Measurements from ENCODE around the gene ATP7B. TPM values are rescaled to one million over a fixed set of nuclear protein-coding genes. Genes with fewer than 3 reads are reported as not detected.

The ATP7B gene
- total and polyA plus RNA-seq, 8 donors, result 2.0 to 6.0 (median 2.6) TPM

DNA sequence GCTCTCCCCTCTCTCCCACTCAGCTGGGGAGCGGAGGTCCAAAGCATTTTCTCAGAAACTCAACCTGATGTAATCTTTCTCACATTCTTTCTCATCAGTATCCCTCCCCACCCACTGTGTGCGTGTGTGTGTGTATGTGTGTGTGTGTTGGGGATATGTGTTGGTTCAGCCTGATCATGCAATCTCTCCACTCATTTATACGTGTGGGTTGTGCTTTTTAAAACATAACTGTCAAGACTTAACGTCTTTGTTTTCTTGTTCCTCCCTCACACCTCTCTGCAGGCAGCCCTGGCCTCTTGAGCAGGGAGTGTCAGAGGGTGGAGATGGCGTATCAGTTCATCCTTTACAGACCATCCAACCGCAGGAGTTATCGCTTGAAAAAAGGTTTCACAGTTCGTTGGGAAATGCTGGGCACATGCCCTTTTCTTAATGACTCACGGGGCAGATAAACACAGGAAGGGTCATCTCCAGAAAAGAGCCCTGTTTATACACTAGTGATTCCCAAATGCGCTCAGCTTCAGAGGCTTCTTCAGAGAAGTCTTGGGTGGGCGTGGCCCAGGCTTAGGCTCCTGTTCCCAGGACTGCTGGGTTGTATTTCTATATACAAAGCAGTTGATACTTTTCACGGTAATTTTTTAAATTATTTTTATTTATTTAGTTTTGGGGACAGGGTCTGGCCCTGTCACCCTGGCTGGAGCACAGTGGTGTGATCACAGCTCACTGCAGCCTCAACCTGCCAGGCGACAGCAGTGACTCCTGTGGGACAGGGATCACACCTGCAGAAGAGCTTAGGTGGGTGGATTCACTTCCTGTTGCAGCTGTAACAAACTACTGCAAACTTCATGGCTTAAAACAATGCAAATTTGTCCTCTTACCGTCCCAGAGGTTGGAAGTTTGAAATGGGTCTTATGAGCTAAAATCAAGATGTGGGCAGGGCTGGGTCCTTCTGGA is 89.2 kb downstream of the ATP7B start:
- Histone ChIP-seq H3K9me3 (no peaks in the 10 kb centered on the region), H3K36me3 (no peaks in the 10 kb centered on the region), H3K4me1 (no peaks in the 10 kb centered on the region), H3K27ac (no peak overlapping the region), H3K4me3 (no peak overlapping the region), H3K27me3 (no peaks in the 10 kb centered on the region)
- intact Hi-C loops (cut with DNase I), result no loop called here
- TF ChIP-seq, protein P1, sequence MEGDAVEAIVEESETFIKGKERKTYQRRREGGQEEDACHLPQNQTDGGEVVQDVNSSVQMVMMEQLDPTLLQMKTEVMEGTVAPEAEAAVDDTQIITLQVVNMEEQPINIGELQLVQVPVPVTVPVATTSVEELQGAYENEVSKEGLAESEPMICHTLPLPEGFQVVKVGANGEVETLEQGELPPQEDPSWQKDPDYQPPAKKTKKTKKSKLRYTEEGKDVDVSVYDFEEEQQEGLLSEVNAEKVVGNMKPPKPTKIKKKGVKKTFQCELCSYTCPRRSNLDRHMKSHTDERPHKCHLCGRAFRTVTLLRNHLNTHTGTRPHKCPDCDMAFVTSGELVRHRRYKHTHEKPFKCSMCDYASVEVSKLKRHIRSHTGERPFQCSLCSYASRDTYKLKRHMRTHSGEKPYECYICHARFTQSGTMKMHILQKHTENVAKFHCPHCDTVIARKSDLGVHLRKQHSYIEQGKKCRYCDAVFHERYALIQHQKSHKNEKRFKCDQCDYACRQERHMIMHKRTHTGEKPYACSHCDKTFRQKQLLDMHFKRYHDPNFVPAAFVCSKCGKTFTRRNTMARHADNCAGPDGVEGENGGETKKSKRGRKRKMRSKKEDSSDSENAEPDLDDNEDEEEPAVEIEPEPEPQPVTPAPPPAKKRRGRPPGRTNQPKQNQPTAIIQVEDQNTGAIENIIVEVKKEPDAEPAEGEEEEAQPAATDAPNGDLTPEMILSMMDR (IDR thresholded peaks at IDR 0.05), result no peak
- 86 to 87% methylated on average over 14 of the region's 14 CpGs for WGBS, 2 donors
- FAIRE-seq, result no peak
- peak in 1 of 6 donors; percentile 7 for DNase-seq
- ATAC-seq, result no peak

DNA sequence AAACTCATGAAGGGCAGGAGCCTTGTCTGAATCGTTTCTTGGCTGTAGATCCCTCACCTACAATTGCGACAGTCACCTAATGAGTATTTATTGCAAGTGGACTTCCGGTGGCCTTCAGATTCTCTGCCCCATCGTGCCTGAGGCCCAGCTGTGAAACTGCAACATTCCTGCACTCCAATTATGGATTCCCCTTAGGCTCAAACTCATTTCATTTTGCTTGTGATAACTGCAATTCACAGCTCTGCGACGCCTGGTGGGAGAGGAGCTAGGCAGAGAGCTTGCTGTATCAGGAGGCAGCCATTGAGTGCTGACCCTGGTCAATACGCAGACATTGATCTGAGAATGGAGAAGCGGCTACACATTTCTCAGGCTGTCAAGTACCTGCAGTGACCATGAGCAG is 90.5 kb downstream of the ATP7B start:
- Histone ChIP-seq H3K4me1 (no peaks in the 10 kb centered on the region), H3K36me3 (no peaks in the 10 kb centered on the region), H3K27me3 (no peaks in the 10 kb centered on the region), H3K27ac (no peak overlapping the region), H3K4me3 (no peak overlapping the region), H3K9me3 (no peaks in the 10 kb centered on the region)
- 79 to 82% methylated on average over 8 of the region's 8 CpGs for WGBS, 2 donors
- TF ChIP-seq, protein P1 (IDR thresholded peaks at IDR 0.05), result no peak
- ATAC-seq (no peak), FAIRE-seq (no peak), DNase-seq (peak in 1 of 6 donors; percentile 3)
- intact Hi-C loops (cut with DNase I), result no loop called here

DNA sequence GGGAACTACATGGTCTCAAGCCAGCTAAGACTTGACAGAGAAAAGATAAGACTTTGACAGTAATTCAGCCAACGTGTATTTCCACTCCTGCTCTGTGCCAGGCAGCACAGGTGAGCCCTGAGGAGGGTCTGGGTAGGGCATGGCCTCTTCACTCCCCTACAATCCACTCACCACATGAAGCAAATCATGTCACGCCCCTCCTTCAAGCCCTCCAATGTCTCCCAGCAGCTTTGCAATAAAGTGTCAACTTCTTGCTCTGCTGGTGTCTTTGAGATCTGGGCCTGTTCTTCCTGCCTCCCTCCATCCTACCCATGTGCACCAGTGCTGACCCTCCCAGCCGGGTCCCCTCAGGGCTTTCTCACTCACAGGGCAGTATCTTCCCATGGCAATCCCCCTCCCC is 91.0 kb downstream of the ATP7B start:
- H3K27ac ChIP-seq, result no peak overlapping the region
- H3K4me1 ChIP-seq, result no peaks in the 10 kb centered on the region
- H3K27me3 ChIP-seq, result no peaks in the 10 kb centered on the region
- FAIRE-seq (no peak), DNase-seq (peak in 1 of 6 donors; percentile 5), ATAC-seq (no peak)
- 55 to 56% methylated on average over 3 of the region's 3 CpGs for WGBS, 2 donors
- H3K9me3 ChIP-seq, result no peaks in the 10 kb centered on the region
- no peaks in the 10 kb centered on the region for H3K36me3 ChIP-seq
- TF ChIP-seq, protein P1 (IDR thresholded peaks at IDR 0.05), result no peak
- H3K4me3 ChIP-seq, result no peak overlapping the region
- intact Hi-C loops (cut with DNase I), result no loop called here

DNA sequence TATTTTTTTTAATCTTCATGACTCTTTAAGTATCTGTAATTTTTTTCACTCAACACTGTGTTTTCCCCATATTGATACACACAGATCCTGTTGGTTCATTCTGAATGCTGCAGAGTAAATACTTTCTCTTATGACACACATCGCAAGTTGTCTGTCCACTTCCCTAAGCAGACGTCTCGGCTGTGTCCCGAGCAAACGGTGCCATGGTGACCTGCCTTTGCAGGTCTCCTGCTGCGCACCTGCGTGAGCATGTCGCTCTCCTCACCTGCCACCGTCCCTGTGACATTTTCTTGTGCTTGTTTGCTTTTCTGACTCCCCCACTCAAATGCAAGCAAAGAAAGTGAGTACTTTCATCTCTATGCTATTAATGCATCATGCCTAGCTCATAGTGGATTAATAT is 91.7 kb downstream of the ATP7B start:
- TF ChIP-seq, protein P1 (IDR thresholded peaks at IDR 0.05), result no peak
- no peak for DNase-seq
- 74 to 79% methylated on average over 9 of the region's 9 CpGs for WGBS, 2 donors
- Histone ChIP-seq H3K4me3 (no peak overlapping the region), H3K27ac (no peak overlapping the region), H3K4me1 (no peaks in the 10 kb centered on the region), H3K27me3 (no peaks in the 10 kb centered on the region), H3K9me3 (no peaks in the 10 kb centered on the region), H3K36me3 (no peaks in the 10 kb centered on the region)
- intact Hi-C loops (cut with DNase I), result no loop called here
- FAIRE-seq, result no peak
- ATAC-seq, result peak in 2 of 4 donors; percentile 64 to 70

DNA sequence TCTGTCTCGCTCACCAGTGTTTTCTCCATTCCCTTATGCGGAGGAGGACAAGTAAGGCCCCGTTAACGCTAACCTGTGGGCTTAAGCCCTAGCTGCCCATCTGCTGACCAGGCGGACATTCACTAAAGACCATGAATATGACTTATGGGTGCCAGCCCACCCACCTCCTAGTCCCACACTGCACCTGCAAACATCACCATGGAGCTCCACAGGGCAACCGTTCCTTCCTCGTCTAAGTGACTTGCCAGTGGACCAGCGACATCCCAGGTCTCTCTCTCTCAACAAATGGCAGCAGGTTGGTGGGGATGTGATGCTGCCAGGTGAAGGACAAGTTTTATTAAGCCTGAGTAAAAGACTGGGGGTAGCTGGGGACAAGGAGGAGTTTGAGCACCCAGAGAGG is 94.3 kb downstream of the ATP7B start:
- 96% methylated on average over 8 of the region's 8 CpGs for WGBS, 2 donors
- Histone ChIP-seq H3K9me3 (no peaks in the 10 kb centered on the region), H3K4me1 (no peaks in the 10 kb centered on the region), H3K27me3 (no peaks in the 10 kb centered on the region), H3K4me3 (no peak overlapping the region), H3K27ac (no peak overlapping the region), H3K36me3 (no peaks in the 10 kb centered on the region)
- intact Hi-C loops (cut with DNase I), result no loop called here
- FAIRE-seq (no peak), ATAC-seq (no peak), DNase-seq (no peak)
- TF ChIP-seq, protein P1 (IDR thresholded peaks at IDR 0.05), result no peak

All from pancreas (tissue), 10 donors.